ENCODE data around the gene MAPRE3. TPM values are rescaled to one million over a fixed set of nuclear protein-coding genes. Genes with fewer than 3 reads are reported as not detected.

The MAPRE3 gene
- total RNA-seq, 1 donor from 2014 or later: 57.4 TPM

GRCh38 chr2:26951236-26951635 is 19.2 kb upstream of the MAPRE3 start:
- Histone ChIP-seq H3K27me3 (ENCODE audit: low read depth) (peaks cover 58% of the 10 kb centered on the region), H3K36me3 (no peaks in the 10 kb centered on the region), H3K9me3 (replicated peaks) (no peaks in the 10 kb centered on the region), H3K4me3 (no peak overlapping the region), H3K4me1 (peaks cover 10% of the 10 kb centered on the region), H3K27ac (replicated peaks) (no peak overlapping the region)
- no peak for DNase-seq
- TF ChIP-seq, protein P1, sequence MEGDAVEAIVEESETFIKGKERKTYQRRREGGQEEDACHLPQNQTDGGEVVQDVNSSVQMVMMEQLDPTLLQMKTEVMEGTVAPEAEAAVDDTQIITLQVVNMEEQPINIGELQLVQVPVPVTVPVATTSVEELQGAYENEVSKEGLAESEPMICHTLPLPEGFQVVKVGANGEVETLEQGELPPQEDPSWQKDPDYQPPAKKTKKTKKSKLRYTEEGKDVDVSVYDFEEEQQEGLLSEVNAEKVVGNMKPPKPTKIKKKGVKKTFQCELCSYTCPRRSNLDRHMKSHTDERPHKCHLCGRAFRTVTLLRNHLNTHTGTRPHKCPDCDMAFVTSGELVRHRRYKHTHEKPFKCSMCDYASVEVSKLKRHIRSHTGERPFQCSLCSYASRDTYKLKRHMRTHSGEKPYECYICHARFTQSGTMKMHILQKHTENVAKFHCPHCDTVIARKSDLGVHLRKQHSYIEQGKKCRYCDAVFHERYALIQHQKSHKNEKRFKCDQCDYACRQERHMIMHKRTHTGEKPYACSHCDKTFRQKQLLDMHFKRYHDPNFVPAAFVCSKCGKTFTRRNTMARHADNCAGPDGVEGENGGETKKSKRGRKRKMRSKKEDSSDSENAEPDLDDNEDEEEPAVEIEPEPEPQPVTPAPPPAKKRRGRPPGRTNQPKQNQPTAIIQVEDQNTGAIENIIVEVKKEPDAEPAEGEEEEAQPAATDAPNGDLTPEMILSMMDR (IDR thresholded peaks at IDR 0.05; ENCODE audit: borderline replicate concordance): no peak
- intact Hi-C loops (cut with micrococcal nuclease): no loop called here

DNA sequence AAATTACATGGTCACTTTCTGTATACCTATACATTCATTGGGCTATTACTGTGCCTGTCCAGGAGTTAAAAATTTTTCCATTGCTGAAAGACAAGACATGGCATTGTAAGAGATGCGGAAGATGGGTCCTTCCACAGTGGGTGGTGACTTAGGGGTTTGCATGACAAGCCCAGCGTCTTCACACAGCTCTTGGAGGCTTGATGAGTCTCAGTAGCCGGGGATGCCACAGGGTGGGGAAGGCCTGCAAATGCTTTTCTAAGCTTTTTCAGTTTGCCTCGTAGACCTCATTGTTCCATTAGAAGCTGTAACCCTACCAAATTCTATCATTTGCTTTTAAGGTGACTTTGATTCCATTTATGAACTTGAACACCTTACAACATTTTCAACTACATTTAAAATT is 18.1 kb upstream of the MAPRE3 start:
- intact Hi-C loops (cut with micrococcal nuclease): no loop called here
- Histone ChIP-seq H3K9me3 (replicated peaks) (no peaks in the 10 kb centered on the region), H3K4me1 (peaks cover 4% of the 10 kb centered on the region), H3K27ac (replicated peaks) (no peak overlapping the region), H3K36me3 (no peaks in the 10 kb centered on the region), H3K27me3 (ENCODE audit: low read depth) (peaks cover 65% of the 10 kb centered on the region), H3K4me3 (no peak overlapping the region)
- TF ChIP-seq, protein P1 (IDR thresholded peaks at IDR 0.05; ENCODE audit: borderline replicate concordance): no peak
- DNase-seq: no peak

DNA sequence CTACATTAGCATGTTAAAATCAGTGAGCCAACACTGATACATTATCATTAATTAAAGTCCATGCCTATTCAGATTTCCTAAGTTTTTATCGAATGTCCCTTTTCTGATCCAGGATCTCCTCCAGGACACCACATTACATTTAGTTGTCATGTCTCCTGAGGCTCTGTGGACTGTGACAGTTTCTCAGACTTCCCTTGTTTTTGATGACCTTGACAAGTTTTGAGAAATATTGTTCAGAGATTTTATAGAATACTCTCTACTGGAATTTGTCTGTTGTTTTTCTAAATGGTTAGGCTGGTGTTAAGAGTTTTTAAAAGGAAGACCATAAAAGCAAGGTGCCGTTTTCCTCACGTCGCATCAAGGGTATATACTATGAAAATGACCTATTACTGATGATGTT is 16.3 kb upstream of the MAPRE3 start:
- intact Hi-C loops (cut with micrococcal nuclease): no loop called here
- peaks cover 68% of the 10 kb centered on the region for H3K27me3 ChIP-seq (ENCODE audit: low read depth)
- no peak for DNase-seq
- H3K4me3 ChIP-seq: no peak overlapping the region
- H3K36me3 ChIP-seq: no peaks in the 10 kb centered on the region
- H3K27ac ChIP-seq (replicated peaks): no peak overlapping the region
- TF ChIP-seq, protein P1 (IDR thresholded peaks at IDR 0.05; ENCODE audit: borderline replicate concordance): no peak
- H3K9me3 ChIP-seq (replicated peaks): no peaks in the 10 kb centered on the region
- no peaks in the 10 kb centered on the region for H3K4me1 ChIP-seq

DNA sequence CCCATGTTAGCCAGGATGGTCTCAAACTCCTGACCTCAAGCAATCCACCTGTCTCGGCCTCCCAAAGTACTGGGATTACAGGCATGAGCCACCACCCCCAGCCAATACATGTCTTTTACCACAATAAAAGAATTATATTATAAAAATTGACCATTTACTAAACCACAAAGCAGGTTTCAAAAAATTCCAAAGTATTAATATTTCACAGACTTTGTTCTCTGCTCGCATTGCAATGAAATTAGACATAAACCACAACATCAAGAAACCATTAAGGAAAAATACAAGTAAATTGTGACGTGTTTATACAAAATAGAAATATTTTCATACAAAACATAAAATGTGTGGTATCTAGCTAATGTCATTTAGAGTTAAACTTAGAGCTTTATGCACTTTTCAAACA is 13.4 kb upstream of the MAPRE3 start:
- H3K4me1 ChIP-seq: peaks cover 7% of the 10 kb centered on the region
- peaks cover 85% of the 10 kb centered on the region for H3K27me3 ChIP-seq (ENCODE audit: low read depth)
- no peaks in the 10 kb centered on the region for H3K9me3 ChIP-seq (replicated peaks)
- DNase-seq: no peak
- H3K27ac ChIP-seq (replicated peaks): no peak overlapping the region
- no peak overlapping the region for H3K4me3 ChIP-seq
- intact Hi-C loops (cut with micrococcal nuclease): no loop called here
- TF ChIP-seq, protein P1 (IDR thresholded peaks at IDR 0.05; ENCODE audit: borderline replicate concordance): no peak
- H3K36me3 ChIP-seq: no peaks in the 10 kb centered on the region

DNA sequence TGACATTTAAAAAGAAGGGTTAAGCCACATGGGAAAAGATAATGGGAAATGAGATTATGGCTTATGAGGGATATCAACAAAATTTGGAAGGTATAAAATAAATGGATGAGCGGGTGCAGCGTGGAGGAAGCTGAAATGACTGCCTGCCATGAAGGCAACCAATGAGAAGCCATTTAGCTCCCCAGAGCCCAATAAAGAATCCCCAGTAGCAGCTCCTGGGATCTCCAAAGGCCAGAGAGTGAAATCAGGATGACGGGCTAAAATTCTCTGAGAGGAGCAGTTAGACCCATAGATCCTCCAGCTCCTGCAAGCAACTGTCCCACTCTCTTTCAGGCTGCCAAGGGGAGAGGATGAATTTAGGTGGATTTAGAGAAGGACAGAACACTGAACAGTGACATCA is 12.9 kb upstream of the MAPRE3 start:
- H3K9me3 ChIP-seq (replicated peaks): no peaks in the 10 kb centered on the region
- no peak for DNase-seq
- H3K4me1 ChIP-seq: peaks cover 7% of the 10 kb centered on the region
- intact Hi-C loops (cut with micrococcal nuclease): no loop called here
- H3K27ac ChIP-seq (replicated peaks): no peak overlapping the region
- peaks cover 85% of the 10 kb centered on the region for H3K27me3 ChIP-seq (ENCODE audit: low read depth)
- no peak overlapping the region for H3K4me3 ChIP-seq
- TF ChIP-seq, protein P1 (IDR thresholded peaks at IDR 0.05; ENCODE audit: borderline replicate concordance): no peak
- H3K36me3 ChIP-seq: no peaks in the 10 kb centered on the region

DNA sequence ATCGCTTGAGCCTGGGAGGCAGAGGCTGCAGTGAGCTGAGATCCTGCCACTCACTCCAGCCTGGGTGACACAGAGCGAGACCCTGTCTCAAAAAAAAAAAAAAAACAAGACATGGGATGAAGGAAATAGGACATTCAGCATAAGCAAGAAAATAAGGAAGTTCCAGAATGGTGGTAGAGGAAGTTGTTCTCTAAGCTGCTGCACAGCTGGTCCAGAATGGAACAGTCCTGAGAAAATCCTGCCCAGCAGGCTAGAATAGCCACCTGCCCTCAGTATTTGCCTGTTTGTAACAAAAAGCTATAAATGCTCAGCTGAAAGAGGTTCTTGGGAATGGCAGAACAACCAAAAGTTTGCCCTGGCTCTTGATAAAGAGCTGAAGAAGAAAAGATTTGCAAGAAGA is 11.1 kb upstream of the MAPRE3 start:
- TF ChIP-seq, protein P1 (IDR thresholded peaks at IDR 0.05; ENCODE audit: borderline replicate concordance): no peak
- intact Hi-C loops (cut with micrococcal nuclease): no loop called here
- Histone ChIP-seq H3K36me3 (no peaks in the 10 kb centered on the region), H3K27me3 (ENCODE audit: low read depth) (peaks cover 74% of the 10 kb centered on the region), H3K27ac (replicated peaks) (no peak overlapping the region), H3K4me3 (no peak overlapping the region), H3K4me1 (peaks cover 7% of the 10 kb centered on the region), H3K9me3 (replicated peaks) (no peaks in the 10 kb centered on the region)
- no peak for DNase-seq
